ENCODE data around the gene CEP162.

- TF ChIP-seq ZFX (IDR thresholded peaks at IDR 0.05; ENCODE audit: borderline replicate concordance) (no peak), CTCF (IDR thresholded peaks at IDR 0.05) (no peak)
These were observed 5.0 kb downstream of the CEP162 start for GRCh38 chr6:84222426-84222825.

All from 22Rv1 (cell line).